ENCODE results near the gene RBPMS2.

RBPMS2 gene

GRCh38 chr15:64791401-64791800 lies 16.0 kb upstream of the RBPMS2 start:
- no peak for DNase-seq (ENCODE audit: extremely low read depth in 1 of 2, low read depth in 1 of 2)

DNA sequence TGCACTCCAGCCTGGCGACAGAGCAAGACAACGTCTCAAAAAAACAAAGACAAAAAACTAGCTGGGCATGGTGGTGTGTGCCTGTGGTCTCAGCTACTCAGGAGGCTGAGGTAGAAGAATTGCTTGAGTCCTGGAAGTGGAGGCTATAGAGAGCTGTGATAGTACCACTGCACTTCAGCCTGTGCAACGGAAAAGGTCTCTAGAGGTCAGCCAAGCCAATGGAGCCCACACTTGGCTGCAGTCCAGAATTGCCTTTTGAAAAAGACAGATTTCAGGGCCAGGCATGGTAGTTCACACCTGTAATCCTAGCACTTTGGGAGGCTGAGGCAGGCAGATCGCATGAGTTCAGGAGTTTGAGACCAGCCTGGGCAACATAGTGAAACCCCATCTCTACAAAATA lies 8.4 kb upstream of the RBPMS2 start:
- DNase-seq (ENCODE audit: extremely low read depth in 1 of 2, low read depth in 1 of 2), result no peak

GRCh38 chr15:64782751-64783150 lies 7.4 kb upstream of the RBPMS2 start:
- no peak for DNase-seq (ENCODE audit: extremely low read depth in 1 of 2, low read depth in 1 of 2)

GRCh38 chr15:64781299-64781698 lies 5.9 kb upstream of the RBPMS2 start:
- no peak for DNase-seq (ENCODE audit: extremely low read depth in 1 of 2, low read depth in 1 of 2)

DNA sequence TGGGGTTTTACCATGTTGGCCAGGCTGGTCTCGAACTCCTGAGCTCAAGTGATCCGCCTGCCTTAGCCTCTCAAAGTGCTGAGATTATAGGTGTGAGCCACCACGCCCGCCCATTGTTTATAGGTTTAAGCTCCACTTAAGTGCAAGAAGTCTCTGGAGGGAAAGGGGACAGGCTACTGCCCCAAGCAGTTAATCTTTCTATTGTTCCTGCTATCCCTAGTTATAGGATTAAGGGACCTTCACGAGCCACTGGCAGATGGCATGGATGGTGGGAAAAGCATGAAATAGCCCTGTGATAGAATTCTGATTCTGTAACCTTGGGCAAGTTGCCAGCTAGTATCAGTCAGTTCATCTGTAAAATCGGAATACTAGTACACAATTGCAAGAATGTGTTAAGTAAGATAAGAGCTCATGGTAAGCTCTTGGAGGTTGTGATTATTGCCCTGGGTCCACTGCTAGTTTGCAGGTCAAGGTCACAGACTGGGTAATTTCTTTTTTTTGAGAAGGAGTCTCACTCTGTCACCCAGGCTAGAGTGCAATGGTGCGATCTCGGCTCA lies 5.3 kb upstream of the RBPMS2 start:
- DNase-seq (ENCODE audit: extremely low read depth in 1 of 2, low read depth in 1 of 2), result no peak

- no peak for DNase-seq (ENCODE audit: extremely low read depth in 1 of 2, low read depth in 1 of 2)
Observed at GRCh38 chr15:64779630-64780029, 4.2 kb upstream of the RBPMS2 start.

DNA sequence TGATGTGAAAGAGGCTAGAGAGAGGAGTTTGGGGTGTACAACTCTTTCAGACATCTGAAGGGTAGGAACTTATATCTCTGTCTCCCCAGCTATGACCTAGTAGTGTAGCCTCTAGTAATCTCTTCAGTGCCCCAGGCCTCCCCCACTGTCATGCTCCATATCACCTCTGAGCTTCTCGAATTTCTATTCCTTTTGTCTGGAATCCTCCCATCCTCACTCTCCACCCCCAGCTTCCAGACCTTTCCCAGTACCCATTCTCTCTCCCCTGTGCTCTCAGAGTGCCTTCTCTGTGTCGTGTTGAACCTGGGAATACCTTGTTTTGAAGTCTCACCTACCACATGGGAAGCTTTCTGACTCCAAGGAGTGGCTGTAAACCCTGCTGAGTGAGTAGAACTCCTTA lies 3.6 kb upstream of the RBPMS2 start:
- no peak for DNase-seq (ENCODE audit: extremely low read depth in 1 of 2, low read depth in 1 of 2)

- no peak for DNase-seq (ENCODE audit: extremely low read depth in 1 of 2, low read depth in 1 of 2)
Observed at GRCh38 chr15:64776402-64776786, 1.0 kb upstream of the RBPMS2 start.

- DNase-seq (ENCODE audit: extremely low read depth in 1 of 2, low read depth in 1 of 2), result no peak
Observed at GRCh38 chr15:64774629-64775493, 528 bp downstream of the RBPMS2 start.

DNA sequence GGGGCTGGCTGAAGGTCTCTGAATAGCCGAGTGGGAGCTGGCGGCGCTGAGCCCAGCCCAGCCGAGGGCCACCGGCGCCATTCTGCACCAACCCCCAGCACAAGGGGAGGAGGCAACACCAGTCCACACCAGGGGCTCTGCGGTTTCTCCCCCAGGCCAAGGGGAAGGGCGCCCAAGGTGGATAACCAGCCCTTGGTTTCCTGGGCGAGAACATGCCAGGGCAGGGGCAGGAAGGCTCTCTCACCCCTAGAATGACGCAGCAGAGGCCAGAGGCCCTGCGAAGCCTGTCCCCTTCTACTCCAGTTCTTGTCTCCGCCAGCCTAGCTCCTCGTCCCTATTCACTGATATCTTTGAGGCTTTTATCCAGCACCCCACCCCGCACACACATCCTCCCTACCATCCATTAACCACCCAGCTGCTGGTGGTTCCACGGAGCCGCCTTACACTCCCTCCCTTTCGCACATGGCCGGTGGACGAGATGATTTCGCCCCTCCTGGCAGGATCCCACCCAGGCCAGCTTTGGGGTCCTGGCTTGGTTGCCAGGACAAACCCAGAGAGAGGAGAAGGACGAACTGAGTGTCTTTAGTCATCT lies 1.3 kb downstream of the RBPMS2 start:
- no peak for DNase-seq (ENCODE audit: extremely low read depth in 1 of 2, low read depth in 1 of 2)

GRCh38 chr15:64773606-64774005 lies 1.8 kb downstream of the RBPMS2 start:
- no peak for DNase-seq (ENCODE audit: extremely low read depth in 1 of 2, low read depth in 1 of 2)

- no peak for DNase-seq (ENCODE audit: extremely low read depth in 1 of 2, low read depth in 1 of 2)
Observed at GRCh38 chr15:64772964-64773363, 2.4 kb downstream of the RBPMS2 start.

- DNase-seq (ENCODE audit: extremely low read depth in 1 of 2, low read depth in 1 of 2), result no peak
Observed at GRCh38 chr15:64772488-64772887, 2.9 kb downstream of the RBPMS2 start.

- no peak for DNase-seq (ENCODE audit: extremely low read depth in 1 of 2, low read depth in 1 of 2)
Observed at GRCh38 chr15:64770626-64771025, 4.8 kb downstream of the RBPMS2 start.

- DNase-seq (ENCODE audit: extremely low read depth in 1 of 2, low read depth in 1 of 2), result no peak
Observed at GRCh38 chr15:64767203-64767602, 8.2 kb downstream of the RBPMS2 start.

DNA sequence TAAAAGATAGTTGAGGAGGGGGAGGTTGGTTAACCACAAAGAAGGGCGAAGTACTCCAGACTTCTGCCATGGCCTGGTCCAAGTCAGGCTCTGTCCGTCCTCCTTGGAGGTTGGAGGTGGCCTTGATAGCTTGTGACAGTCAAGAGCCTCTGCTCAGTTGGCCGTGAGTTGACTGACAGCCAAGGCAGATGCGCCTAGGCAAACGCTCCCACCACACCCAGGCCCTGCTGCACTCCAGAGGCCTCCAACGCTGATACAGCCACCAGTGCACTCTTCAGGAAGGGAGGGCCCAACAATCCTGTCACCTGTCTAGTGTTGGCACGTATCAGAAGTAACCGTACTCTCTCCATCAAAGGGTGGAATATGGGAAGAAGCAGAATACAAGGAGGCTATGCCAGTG lies 9.3 kb downstream of the RBPMS2 start:
- no peak for DNase-seq (ENCODE audit: extremely low read depth in 1 of 2, low read depth in 1 of 2)

DNA sequence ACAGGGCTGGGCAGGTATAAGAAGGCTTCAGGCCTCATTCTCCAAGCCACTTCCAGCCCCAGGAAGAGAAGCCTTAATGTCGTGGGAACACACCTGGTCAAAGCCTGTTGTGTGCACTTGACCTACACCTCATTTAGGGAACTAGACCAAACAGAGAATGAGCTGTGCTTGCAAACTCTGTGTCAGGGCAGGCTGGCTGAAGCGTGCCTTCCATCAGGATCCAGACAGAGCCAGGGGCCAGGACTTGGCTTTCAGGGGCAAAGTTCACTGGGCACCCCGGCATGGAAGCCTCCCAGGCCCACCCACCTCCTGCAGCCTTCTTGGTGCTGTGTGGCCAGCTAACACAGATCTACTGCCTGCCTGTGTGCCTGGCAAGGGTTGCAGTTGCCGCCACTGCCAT lies 11.5 kb downstream of the RBPMS2 start:
- DNase-seq (ENCODE audit: extremely low read depth in 1 of 2, low read depth in 1 of 2), result no peak

DNA sequence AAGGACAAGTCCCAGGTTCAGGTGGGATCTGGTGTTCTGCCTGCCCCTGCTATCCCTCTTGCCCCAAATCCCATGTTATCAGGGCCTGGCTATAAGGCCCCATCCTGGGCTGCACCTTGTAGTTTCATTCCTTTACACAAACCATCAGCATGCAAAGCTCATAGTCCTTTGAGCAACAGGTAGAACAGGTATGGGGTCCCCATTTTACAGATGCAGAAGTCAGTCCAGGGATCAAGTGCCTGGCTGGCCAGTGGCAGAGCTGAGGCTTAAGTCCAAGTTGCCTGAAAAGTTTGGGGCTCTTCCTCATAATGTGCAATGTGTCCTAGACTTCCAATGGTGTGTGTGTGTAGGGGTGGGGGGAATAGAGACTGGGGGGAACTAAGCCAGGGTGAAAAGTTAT lies 11.9 kb downstream of the RBPMS2 start:
- DNase-seq (ENCODE audit: extremely low read depth in 1 of 2, low read depth in 1 of 2), result no peak

DNA sequence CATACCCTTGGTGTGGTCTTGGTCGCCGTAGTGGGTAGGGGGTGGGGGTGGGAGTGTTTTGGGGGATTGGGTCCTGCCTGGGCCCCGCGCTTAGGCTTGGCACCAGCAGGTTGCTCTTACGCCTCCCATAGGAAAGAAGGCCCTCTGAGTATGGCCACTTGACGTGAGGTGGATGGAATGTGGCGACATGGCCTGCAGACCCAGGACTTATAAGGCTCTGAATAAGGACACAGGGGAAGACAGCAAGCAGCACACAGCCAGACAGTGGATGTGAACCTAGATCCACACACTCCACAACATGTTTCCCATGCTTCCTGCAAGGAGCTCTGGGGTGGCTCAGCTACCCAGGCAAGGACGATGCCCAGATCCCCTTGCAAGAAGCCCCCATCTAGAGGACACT lies 12.4 kb downstream of the RBPMS2 start:
- DNase-seq (ENCODE audit: extremely low read depth in 1 of 2, low read depth in 1 of 2), result no peak

DNA sequence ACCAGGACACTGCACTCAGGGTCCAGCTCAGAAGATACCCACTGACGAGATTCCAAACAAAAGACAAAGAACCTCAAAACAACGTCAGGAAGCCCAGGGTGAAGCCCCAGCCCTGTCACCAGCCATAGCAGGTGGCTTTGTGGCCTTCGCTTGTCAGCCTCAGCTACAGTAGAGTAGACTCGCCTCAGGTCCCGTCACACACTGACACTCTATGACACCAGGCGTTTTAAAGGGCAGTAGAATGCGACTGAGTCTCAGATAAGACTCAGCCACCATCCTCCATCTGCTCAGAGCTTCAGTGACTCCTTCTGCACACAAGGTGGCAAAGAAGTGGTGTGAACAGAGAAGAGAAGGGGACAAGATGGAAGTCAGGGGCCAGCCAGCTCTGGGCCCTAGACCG lies 12.8 kb downstream of the RBPMS2 start:
- no peak for DNase-seq (ENCODE audit: extremely low read depth in 1 of 2, low read depth in 1 of 2)

DNA sequence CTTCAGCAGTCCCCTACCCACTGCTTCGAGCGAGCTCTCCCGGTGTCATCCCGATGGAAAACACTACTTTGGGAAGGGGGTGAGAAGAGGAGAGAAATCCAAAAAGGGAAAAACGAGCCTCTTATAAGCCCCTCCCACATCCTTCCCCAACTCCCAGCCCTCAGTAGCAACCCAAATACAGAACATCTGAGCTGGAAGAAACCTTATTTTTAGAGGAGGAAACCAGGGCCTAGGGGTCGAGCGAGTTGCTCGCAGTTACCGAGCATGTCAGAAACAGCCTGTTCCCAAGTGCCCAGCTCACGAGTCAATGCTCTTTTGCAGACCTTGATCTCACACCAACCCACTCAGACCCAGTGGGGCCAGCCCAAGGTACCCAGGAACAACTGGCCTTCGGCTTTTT lies 14.2 kb downstream of the RBPMS2 start:
- no peak for DNase-seq (ENCODE audit: extremely low read depth in 1 of 2, low read depth in 1 of 2)

GRCh38 chr15:64760056-64760455 lies 15.3 kb downstream of the RBPMS2 start:
- no peak for DNase-seq (ENCODE audit: extremely low read depth in 1 of 2, low read depth in 1 of 2)

Data from stimulated activated CD8-positive, alpha-beta memory T cell treated with anti-CD3 and anti-CD28 coated beads, Interleukin-7, amount 100 ng/mL, for 48 hours (primary cell).